Esophagus muscularis mucosa (tissue), 2 donors: ENCODE results near the gene FLNA.

ENCODE experiments used
- POLR2A ChIP-seq: fragments of 450-650 bp; IDR thresholded peaks from one replicate; pipeline ENCODE4 v1.6.1; 2017; ENCODE audit warnings: antibody characterized with exemption, moderate library complexity, mild to moderate bottlenecking, low read depth
- POLR2AphosphoS5 ChIP-seq, 2 donors: sonication (generic); formaldehyde crosslinking; IDR thresholded peaks; one replicate each; pipeline ENCODE4 v1.6.1; 2017; ENCODE audit warnings: antibody characterized with exemption in 2 of 2

GRCh38 chrX:154327038-154327820 lies 47.2 kb downstream of the FLNA start:
- TF ChIP-seq POLR2AphosphoS5 (IDR thresholded peaks at IDR 0.05) (no peak), POLR2A (no peak)
